ENCODE results near the gene RAI14. TPM values are rescaled to one million over a fixed set of nuclear protein-coding genes. Genes with fewer than 3 reads are reported as not detected.

RAI14 gene
- total RNA-seq (2022; extraction: Qiagen RNA extraction), result 45.2 to 67.9 TPM (median 50.5 TPM) in 5 replicates

GRCh38 chr5:34656001-34656699 is at the start of gene RAI14:
Gene RAI14, plus strand, starts transcription at chr5:34656328. Its CDS starts 30,592 bp downstream, at chr5:34686920.

GRCh38 chr5:34838785-34839714 is 182.9 kb downstream of the RAI14 start, which contains the start of gene TTC23L:
Gene TTC23L, plus strand, starts transcription at chr5:34839164. Its CDS starts 1,508 bp downstream, at chr5:34840672.

Other genes starting within 250 kb of the RAI14 start
- 0.11 to 0.45 TPM (median 0.17 TPM) in 4 of 5 replicates, not detected in the other for gene TTC23L, start 182.8 kb downstream of the RAI14 start, total RNA-seq (2022; extraction: Qiagen RNA extraction)

Measured in A549 treated with AZD2906 at 1 μM for 4 hours (cell line).